WTC11 (cell line): ENCODE results near the gene ADGRA1. TPM values are rescaled to one million over a fixed set of nuclear protein-coding genes. Genes with fewer than 3 reads are reported as not detected.

Experiments used
- ATAC-seq: fragments of 200-7000 bp; cut with Tn5 transposase; 2 replicates; pipeline ENCODE4 v1.10.0; 2021; ENCODE audit warnings: mild to moderate bottlenecking, moderate library complexity
- CTCF ChIA-PET: fragments of 300-600 bp; sonication (Branson Sonifier 250); formaldehyde crosslinking; loops from one replicate; lab custom pipeline; 2021; ENCODE audit warnings: antibody characterized with exemption; lab: Charles Lee
- POLR2A ChIA-PET: fragments of 350-600 bp; sonication (Branson Sonifier 250); formaldehyde crosslinking; loops from one replicate; lab custom pipeline; 2021; ENCODE audit warnings: antibody characterized with exemption; lab: Charles Lee
- DNase-seq: peaks from one replicate; pipeline ENCODE4 v3.0.0; 2021; ENCODE audit warnings: low spot score
- H3K27ac Mint-ChIP-seq: 2 replicates; pipeline ENCODE4 v1.8.0; 2021; ENCODE audit warnings: mixed read lengths
- H3K27me3 Mint-ChIP-seq: 2 replicates; pipeline ENCODE4 v1.8.0; 2021; ENCODE audit warnings: low read depth, mild to moderate bottlenecking, moderate library complexity, mixed read lengths
- H3K36me3 Mint-ChIP-seq: 2 replicates; pipeline ENCODE4 v1.8.0; 2021; ENCODE audit warnings: mixed read lengths
- H3K4me1 Mint-ChIP-seq: 2 replicates; pipeline ENCODE4 v1.8.0; 2022; ENCODE audit warnings: mixed read lengths
- H3K4me3 Mint-ChIP-seq: 2 replicates; pipeline ENCODE4 v1.8.0; 2021; ENCODE audit warnings: mild to moderate bottlenecking, moderate library complexity, mixed read lengths
- H3K9me3 Mint-ChIP-seq: 2 replicates; pipeline ENCODE4 v1.8.0; 2021; ENCODE audit warnings: mixed read lengths
- ATF2 ChIP-seq: sonication (generic); formaldehyde crosslinking; IDR thresholded peaks from 2 replicates; pipeline ENCODE4 v1.8.1; 2022; ENCODE audit warnings: low read depth, missing genetic modification reagents, borderline replicate concordance
- FOXJ3 ChIP-seq: sonication (generic); formaldehyde crosslinking; IDR thresholded peaks from 2 replicates; pipeline ENCODE4 v1.9.0; 2021; ENCODE audit warnings: missing genetic modification reagents, mild to moderate bottlenecking, borderline replicate concordance
- FOXP1 ChIP-seq: sonication (generic); formaldehyde crosslinking; IDR thresholded peaks from 2 replicates; pipeline ENCODE4 v1.8.0; 2022; ENCODE audit warnings: missing genetic modification reagents, mild to moderate bottlenecking, moderate library complexity, borderline replicate concordance
- IRF1 ChIP-seq: sonication (generic); formaldehyde crosslinking; IDR thresholded peaks from 2 replicates; pipeline ENCODE4 v1.8.0; 2023; ENCODE audit warnings: missing genetic modification reagents
- KAT7 ChIP-seq: sonication (generic); formaldehyde crosslinking; IDR thresholded peaks from 2 replicates; pipeline ENCODE4 v1.8.1; 2023; ENCODE audit warnings: missing genetic modification reagents, mild to moderate bottlenecking, borderline replicate concordance
- MAX ChIP-seq: sonication (generic); formaldehyde crosslinking; IDR thresholded peaks from 2 replicates; pipeline ENCODE4 v1.8.0; 2022; ENCODE audit warnings: mild to moderate bottlenecking, missing genetic modification reagents
- OVOL2 ChIP-seq: fragments of 250-450 bp; sonication (Bioruptor Pico); IDR thresholded peaks from 2 replicates; pipeline ENCODE4 v1.9.0; 2021; ENCODE audit warnings: mild to moderate bottlenecking, borderline replicate concordance
- RORB ChIP-seq: fragments of 250-450 bp; sonication (Bioruptor Pico); IDR thresholded peaks from 2 replicates; pipeline ENCODE4 v1.9.0; 2021; ENCODE audit warnings: mild to moderate bottlenecking
- SP1 ChIP-seq: sonication (generic); formaldehyde crosslinking; conservative IDR thresholded peaks from 2 replicates; pipeline ENCODE4 v1.8.1; 2022; ENCODE audit warnings: missing genetic modification reagents
- ZBTB21 ChIP-seq: sonication (generic); formaldehyde crosslinking; IDR thresholded peaks from 2 replicates; pipeline ENCODE4 v1.8.1; 2023; ENCODE audit warnings: mild to moderate bottlenecking, missing genetic modification reagents, borderline replicate concordance
- ZBTB43 ChIP-seq: sonication (generic); formaldehyde crosslinking; IDR thresholded peaks from 2 replicates; pipeline ENCODE4 v1.8.1; 2023; ENCODE audit warnings: mild to moderate bottlenecking, missing genetic modification reagents
- ZMAT4 ChIP-seq: fragments of 250-450 bp; sonication (Bioruptor Pico); IDR thresholded peaks from 2 replicates; pipeline ENCODE4 v1.9.0; 2021; ENCODE audit warnings: mild to moderate bottlenecking
- ZNF121 ChIP-seq: sonication (generic); formaldehyde crosslinking; IDR thresholded peaks from 2 replicates; pipeline ENCODE4 v1.8.0; 2023; ENCODE audit warnings: missing genetic modification reagents
- ZNF138 ChIP-seq: sonication (generic); formaldehyde crosslinking; conservative IDR thresholded peaks from 2 replicates; pipeline ENCODE4 v1.8.1; 2022; ENCODE audit warnings: mild to moderate bottlenecking, moderate library complexity, missing genetic modification reagents
- ZNF263 ChIP-seq: sonication (generic); formaldehyde crosslinking; IDR thresholded peaks from 2 replicates; pipeline ENCODE4 v1.8.1; 2022; ENCODE audit warnings: low read depth, mild to moderate bottlenecking, moderate library complexity, missing genetic modification reagents
- ZNF416 ChIP-seq: fragments of 250-450 bp; sonication (Bioruptor Pico); IDR thresholded peaks from 2 replicates; pipeline ENCODE4 v1.9.0; 2021; ENCODE audit warnings: mild to moderate bottlenecking, inconsistent platforms
- ZNF423 ChIP-seq: fragments of 250-450 bp; sonication (Bioruptor Pico); IDR thresholded peaks from 2 replicates; pipeline ENCODE4 v2.1.2; 2022; ENCODE audit warnings: mild to moderate bottlenecking, moderate library complexity
- ZNF671 ChIP-seq: fragments of 250-450 bp; sonication (Bioruptor Pico); IDR thresholded peaks from 2 replicates; pipeline ENCODE4 v1.8.0; 2021; ENCODE audit warnings: mild to moderate bottlenecking
- ZSCAN18 ChIP-seq: fragments of 250-450 bp; sonication (Bioruptor Pico); IDR thresholded peaks from 2 replicates; pipeline ENCODE4 v2.1.2; 2022; ENCODE audit warnings: mild to moderate bottlenecking, moderate library complexity
- total RNA-seq: library from RNA; stranded (reverse); gene quantifications from 3 replicates; pipeline ENCODE4 v1.2.3, GENCODE V29; 2021

ADGRA1 gene
- total RNA-seq, 1 experiment from 2014 or later: 0.20 TPM

- H3K9me3 Mint-ChIP-seq: 0 out of 2 replicates have a peak, but pooled peaks cover 3% of the 10 kb centered on the region
- TF ChIP-seq ZNF423 (CRISPR knock-in tag): peak; percentile 25; the same call in 1 of the 2 replicates
- TF ChIP-seq ZNF263 (CRISPR knock-in tag): 0 out of 2 replicates have a peak, but pooled peaks have one; percentile 20
- no peak for TF ChIP-seq RORB (CRISPR knock-in tag)
- TF ChIP-seq ZNF138 (CRISPR knock-in tag): 0 out of 2 replicates have a peak, but pooled peaks have one; percentile 13
- no peak for TF ChIP-seq ZBTB21 (CRISPR knock-in tag)
- ChIA-PET POLR2A (interaction anchor here (0.5 kb wide), 1 partner anchor 10 kb away, joined by 5 read pairs; no protein-coding TSS in a partner anchor), CTCF (interaction anchor here (0.5 to 2.4 kb wide), 11 partner anchors 14 to 220 kb away, joined by 3 to 12 read pairs (median 4); no protein-coding TSS in a partner anchor)
- peaks cover 27% of the 10 kb centered on the region for H3K4me1 Mint-ChIP-seq
- H3K36me3 Mint-ChIP-seq: no peaks in the 10 kb centered on the region; the same call in 1 of the 2 replicates
- H3K27me3 Mint-ChIP-seq: peaks cover 8% of the 10 kb centered on the region
- peak overlapping the region; percentile 51 for H3K4me3 Mint-ChIP-seq
- peak; percentile 49 for DNase-seq
- H3K27ac Mint-ChIP-seq: no peak overlapping the region
- ATAC-seq: peak; percentile 55
Measured at GRCh38 chr10:133158756-133159610, 71.3 kb downstream of the ADGRA1 start.

GRCh38 chr10:133159611-133159949 lies 71.9 kb downstream of the ADGRA1 start:
- DNase-seq: no peak
- H3K27me3 Mint-ChIP-seq: peaks cover 8% of the 10 kb centered on the region
- POLR2A ChIA-PET: no interaction called here
- no peaks in the 10 kb centered on the region; the same call in 1 of the 2 replicates for H3K36me3 Mint-ChIP-seq
- CTCF ChIA-PET: interaction anchor here (0.5 to 2.4 kb wide), 10 partner anchors 14 to 221 kb away, joined by 3 to 12 read pairs (median 4); no protein-coding TSS in a partner anchor
- H3K27ac Mint-ChIP-seq: no peak overlapping the region
- H3K4me1 Mint-ChIP-seq: peaks cover 23% of the 10 kb centered on the region
- H3K4me3 Mint-ChIP-seq: peak overlapping the region; percentile 51; the same call in 1 of the 2 replicates
- 0 out of 2 replicates have a peak, but pooled peaks cover 3% of the 10 kb centered on the region for H3K9me3 Mint-ChIP-seq
- no peak for TF ChIP-seq ZNF416 (CRISPR knock-in tag)
- no peak for TF ChIP-seq ZNF423 (CRISPR knock-in tag)
- TF ChIP-seq ZNF121: no peak
- TF ChIP-seq ATF2: no peak
- no peak for TF ChIP-seq FOXJ3 (CRISPR knock-in tag)
- TF ChIP-seq KAT7 (CRISPR knock-in tag): no peak
- no peak for TF ChIP-seq FOXP1 (CRISPR knock-in tag)
- no peak for TF ChIP-seq ZSCAN18 (CRISPR knock-in tag)
- no peak for TF ChIP-seq IRF1 (CRISPR knock-in tag)
- TF ChIP-seq RORB (CRISPR knock-in tag): no peak
- TF ChIP-seq ZMAT4 (CRISPR knock-in tag): no peak
- no peak for TF ChIP-seq SP1 (CRISPR knock-in tag)
- no peak for TF ChIP-seq ZNF671 (CRISPR knock-in tag)
- TF ChIP-seq MAX: no peak
- no peak for TF ChIP-seq OVOL2
- TF ChIP-seq ZBTB43: no peak
- TF ChIP-seq, all 79 proteins: peak for 0
- no peak for ATAC-seq
